DND-41 (cell line): ENCODE data around the gene CKLF.

Source experiments
- CTCF ChIP-seq: IDR thresholded peaks from 2 replicates; pipeline ENCODE4 v1.5.1; 2012; ENCODE audit warnings: borderline replicate concordance, low read length, moderate library complexity, mild to moderate bottlenecking; ENCODE audit not compliant: poor library complexity, severe bottlenecking; ENCODE audit errors: extremely low read depth
- EZH2 ChIP-seq: IDR thresholded peaks from 3 replicates; pipeline ENCODE4 v1.6.1; 2012; ENCODE audit warnings: borderline replicate concordance, low read depth, mild to moderate bottlenecking, moderate library complexity, low read length, inconsistent platforms; ENCODE audit not compliant: severe bottlenecking

GRCh38 chr16:66521252-66521713, 31.1 kb upstream of the CKLF start:
- TF ChIP-seq CTCF, result no peak
- no peak for TF ChIP-seq EZH2
